ENCODE results near the gene RFX2. TPM values are rescaled to one million over a fixed set of nuclear protein-coding genes. Genes with fewer than 3 reads are reported as not detected.

The RFX2 gene
- total and polyA plus RNA-seq, 7 experiments from 2014 or later, result 3.8 to 18.4 (median 8.2) TPM

DNA sequence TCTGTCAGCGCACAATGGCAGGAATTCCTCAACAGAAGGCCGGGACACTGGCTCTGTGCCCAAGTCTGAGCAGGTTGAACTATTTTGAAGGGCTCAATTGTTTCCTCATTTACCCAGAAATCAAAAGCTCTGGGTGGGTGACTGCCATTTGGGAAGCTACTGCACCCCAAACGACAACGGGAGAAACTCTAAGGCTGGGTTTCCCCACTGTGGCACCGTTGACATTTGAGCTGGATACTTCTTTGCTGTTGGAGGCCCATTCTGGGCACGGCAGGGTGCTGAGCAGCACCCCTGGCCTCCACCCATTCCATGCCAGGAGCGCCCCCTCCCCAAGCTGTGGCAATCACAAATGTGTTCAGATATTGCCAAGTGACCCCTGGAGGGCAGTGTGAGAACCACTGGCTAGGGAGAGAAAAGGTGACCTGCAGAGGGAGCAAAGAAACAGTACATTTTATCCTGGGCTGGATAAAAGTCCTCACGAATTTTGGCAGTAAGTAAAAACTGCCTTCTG lies 62.5 kb downstream of the RFX2 start:
- Mint-ChIP-seq H3K27ac (no peak overlapping the region), H3K27me3 (peaks cover 0 to 4% (median 0%) of the 10 kb centered on the region in 5 donors), H3K4me3 (no peak overlapping the region), H3K4me1 (peaks cover 0 to 5% (median 4%) of the 10 kb centered on the region in 7 donors), H3K36me3 (peaks cover 0 to 8% (median 0%) of the 10 kb centered on the region in 5 donors), H3K9me3 (peaks cover 0 to 3% (median 0%) of the 10 kb centered on the region in 11 donors)
- Histone ChIP-seq H3K36me3 (ENCODE audit: control insufficient read depth in 2 of 3, insufficient read depth in 3 of 3, low read length in 3 of 3) (no peaks in the 10 kb centered on the region), H3K9me3 (ENCODE audit: control insufficient read depth in 2 of 3, low read length in 3 of 3) (no peaks in the 10 kb centered on the region), H3K27ac (ENCODE audit: low read depth, low read length) (no peak overlapping the region), H3K4me1 (ENCODE audit: control insufficient read depth in 2 of 2, insufficient read depth in 2 of 2, low read length in 2 of 2) (no peaks in the 10 kb centered on the region), H3K27me3 (ENCODE audit: control insufficient read depth in 2 of 2, insufficient read depth in 2 of 2, low read length in 2 of 2) (no peaks in the 10 kb centered on the region), H3K4me3 (ENCODE audit: low read length) (no peak overlapping the region)
- CTCF ChIA-PET, result interaction anchor here (0.6 to 5.5 kb wide), 15 partner anchors 11 to 83 kb away, joined by 3 to 83 read pairs (median 4); no protein-coding TSS in a partner anchor
- no peak for DNase-seq
- POLR2A ChIA-PET, result interaction anchor here (1.3 kb wide), 1 partner anchor 51 kb away, joined by 3 read pairs; no protein-coding TSS in a partner anchor
- ATAC-seq, result no peak
- intact Hi-C loops (cut with micrococcal nuclease), result loop anchor here in 1 of 2 donors (2.0 kb wide), 1 partner anchor 815 kb away; no protein-coding TSS in a partner anchor

- DNase-seq (no peak), ATAC-seq (no peak)
- Histone ChIP-seq H3K4me3 (ENCODE audit: low read length) (no peak overlapping the region), H3K27me3 (ENCODE audit: control insufficient read depth in 2 of 2, insufficient read depth in 2 of 2, low read length in 2 of 2) (no peaks in the 10 kb centered on the region), H3K4me1 (ENCODE audit: control insufficient read depth in 2 of 2, insufficient read depth in 2 of 2, low read length in 2 of 2) (no peaks in the 10 kb centered on the region), H3K36me3 (ENCODE audit: control insufficient read depth in 2 of 3, insufficient read depth in 3 of 3, low read length in 3 of 3) (no peaks in the 10 kb centered on the region), H3K9me3 (ENCODE audit: control insufficient read depth in 2 of 3, low read length in 3 of 3) (no peaks in the 10 kb centered on the region), H3K27ac (ENCODE audit: low read depth, low read length) (no peak overlapping the region)
- CTCF ChIA-PET, result interaction anchor here (0.7 to 5.5 kb wide), 5 partner anchors 40 to 84 kb away, joined by 3 to 83 read pairs (median 3); no protein-coding TSS in a partner anchor
- H3K27ac Mint-ChIP-seq, result no peak overlapping the region
- peaks cover 0 to 4% (median 0%) of the 10 kb centered on the region in 5 donors for H3K27me3 Mint-ChIP-seq
- peaks cover 0 to 11% (median 0%) of the 10 kb centered on the region in 5 donors for H3K36me3 Mint-ChIP-seq
- no peak overlapping the region for H3K4me3 Mint-ChIP-seq
- intact Hi-C loops (cut with micrococcal nuclease), result no loop called here
- POLR2A ChIA-PET, result interaction anchor here (1.3 kb wide), 1 partner anchor 52 kb away, joined by 3 read pairs; no protein-coding TSS in a partner anchor
- H3K9me3 Mint-ChIP-seq, result peaks cover 0 to 3% (median 0%) of the 10 kb centered on the region in 11 donors
- peaks cover 0 to 5% (median 4%) of the 10 kb centered on the region in 7 donors for H3K4me1 Mint-ChIP-seq
Observed at GRCh38 chr19:6047256-6047655, 63.0 kb downstream of the RFX2 start.

- no peak overlapping the region for H3K27ac Mint-ChIP-seq
- H3K9me3 Mint-ChIP-seq, result peaks cover 0 to 2% (median 0%) of the 10 kb centered on the region in 11 donors
- peaks cover 0 to 5% (median 4%) of the 10 kb centered on the region in 7 donors for H3K4me1 Mint-ChIP-seq
- no peak overlapping the region for H3K4me3 ChIP-seq (ENCODE audit: low read length)
- peaks cover 0 to 20% (median 0%) of the 10 kb centered on the region in 5 donors for H3K36me3 Mint-ChIP-seq
- H3K4me3 Mint-ChIP-seq, result no peak overlapping the region
- no peaks in the 10 kb centered on the region for H3K27me3 ChIP-seq (ENCODE audit: control insufficient read depth in 2 of 2, insufficient read depth in 2 of 2, low read length in 2 of 2)
- DNase-seq (no peak), ATAC-seq (no peak)
- CTCF ChIA-PET, result interaction anchor here (5.5 kb wide), 1 partner anchor 80 kb away, joined by 83 read pairs; no protein-coding TSS in a partner anchor
- no peak overlapping the region for H3K27ac ChIP-seq (ENCODE audit: low read depth, low read length)
- H3K9me3 ChIP-seq (ENCODE audit: control insufficient read depth in 2 of 3, low read length in 3 of 3), result no peaks in the 10 kb centered on the region
- no peaks in the 10 kb centered on the region for H3K4me1 ChIP-seq (ENCODE audit: control insufficient read depth in 2 of 2, insufficient read depth in 2 of 2, low read length in 2 of 2)
- no peaks in the 10 kb centered on the region for H3K36me3 ChIP-seq (ENCODE audit: control insufficient read depth in 2 of 3, insufficient read depth in 3 of 3, low read length in 3 of 3)
- no peaks in the 10 kb centered on the region for H3K27me3 Mint-ChIP-seq
- POLR2A ChIA-PET, result no interaction called here
- intact Hi-C loops (cut with micrococcal nuclease), result no loop called here
Observed at GRCh38 chr19:6045108-6045507, 65.2 kb downstream of the RFX2 start.

- H3K27me3 ChIP-seq (ENCODE audit: control insufficient read depth in 2 of 2, insufficient read depth in 2 of 2, low read length in 2 of 2), result no peaks in the 10 kb centered on the region
- no peaks in the 10 kb centered on the region for H3K27me3 Mint-ChIP-seq
- H3K4me3 Mint-ChIP-seq, result no peak overlapping the region
- no peaks in the 10 kb centered on the region for H3K9me3 Mint-ChIP-seq
- no peak for DNase-seq
- no peak overlapping the region for H3K27ac ChIP-seq (ENCODE audit: low read depth, low read length)
- peaks cover 0 to 24% (median 2%) of the 10 kb centered on the region in 5 donors for H3K36me3 Mint-ChIP-seq
- ChIA-PET CTCF (interaction anchor here (0.6 to 5.5 kb wide), 2 partner anchors 64 to 81 kb away, joined by 3 to 83 read pairs; no protein-coding TSS in a partner anchor), POLR2A (no interaction called here)
- peaks cover 0 to 8% (median 4%) of the 10 kb centered on the region in 7 donors for H3K4me1 Mint-ChIP-seq
- no peaks in the 10 kb centered on the region for H3K9me3 ChIP-seq (ENCODE audit: control insufficient read depth in 2 of 3, low read length in 3 of 3)
- intact Hi-C loops (cut with micrococcal nuclease), result no loop called here
- H3K36me3 ChIP-seq (ENCODE audit: control insufficient read depth in 2 of 3, insufficient read depth in 3 of 3, low read length in 3 of 3), result peaks cover 0 to 4% (median 0%) of the 10 kb centered on the region in 3 experiments
- no peak overlapping the region for H3K27ac Mint-ChIP-seq
- ATAC-seq, result no peak
- no peak overlapping the region for H3K4me3 ChIP-seq (ENCODE audit: low read length)
- H3K4me1 ChIP-seq (ENCODE audit: control insufficient read depth in 2 of 2, insufficient read depth in 2 of 2, low read length in 2 of 2), result no peaks in the 10 kb centered on the region
Observed at GRCh38 chr19:6044056-6044805, 66.1 kb downstream of the RFX2 start.

- CTCF ChIA-PET, result no interaction called here
- no peaks in the 10 kb centered on the region for H3K27me3 Mint-ChIP-seq
- intact Hi-C loops (cut with micrococcal nuclease), result no loop called here
Observed at GRCh38 chr19:6042776-6043726, 67.2 kb downstream of the RFX2 start.

DNA sequence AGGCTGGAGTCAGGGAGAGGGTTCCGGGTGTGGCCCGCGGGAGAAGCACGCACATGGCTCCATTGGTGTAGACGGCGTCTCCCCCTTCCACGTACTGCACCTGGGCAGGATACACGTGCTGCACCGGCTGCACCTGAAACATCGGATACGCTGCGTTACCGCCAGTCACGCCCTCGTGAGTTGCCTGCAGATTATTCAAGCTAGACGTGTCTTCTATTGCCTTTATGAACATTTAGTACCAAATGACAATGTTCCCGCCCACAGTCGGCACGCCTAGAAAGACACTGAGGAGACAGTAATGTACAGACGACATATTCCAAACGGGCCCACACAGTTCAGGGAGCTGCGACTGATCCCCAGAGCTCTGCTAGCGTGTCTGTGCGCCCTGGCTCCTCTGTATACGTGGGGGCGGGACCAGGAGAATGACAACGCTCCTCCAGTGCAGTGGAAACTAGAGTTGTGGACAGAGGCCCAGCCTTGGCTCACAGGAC lies 68.3 kb downstream of the RFX2 start:
- ChIA-PET CTCF (interaction anchor here (0.9 kb wide), 1 partner anchor 19 kb away, joined by 3 read pairs; no protein-coding TSS in a partner anchor), POLR2A (no interaction called here)
- Histone ChIP-seq H3K27ac (ENCODE audit: low read depth, low read length) (no peak overlapping the region), H3K9me3 (ENCODE audit: control insufficient read depth in 2 of 3, low read length in 3 of 3) (no peaks in the 10 kb centered on the region), H3K27me3 (ENCODE audit: control insufficient read depth in 2 of 2, insufficient read depth in 2 of 2, low read length in 2 of 2) (no peaks in the 10 kb centered on the region), H3K36me3 (ENCODE audit: control insufficient read depth in 2 of 3, insufficient read depth in 3 of 3, low read length in 3 of 3) (peaks cover 0 to 4% (median 0%) of the 10 kb centered on the region in 3 experiments), H3K4me1 (ENCODE audit: control insufficient read depth in 2 of 2, insufficient read depth in 2 of 2, low read length in 2 of 2) (no peaks in the 10 kb centered on the region), H3K4me3 (ENCODE audit: low read length) (no peak overlapping the region)
- peaks cover 0 to 31% (median 9%) of the 10 kb centered on the region in 5 donors for H3K36me3 Mint-ChIP-seq
- peaks cover 0 to 15% (median 0%) of the 10 kb centered on the region in 7 donors for H3K4me1 Mint-ChIP-seq
- intact Hi-C loops (cut with micrococcal nuclease), result no loop called here
- H3K27me3 Mint-ChIP-seq, result no peaks in the 10 kb centered on the region
- no peak for DNase-seq
- H3K4me3 Mint-ChIP-seq, result no peak overlapping the region
- peaks cover 0 to 3% (median 0%) of the 10 kb centered on the region in 11 donors for H3K9me3 Mint-ChIP-seq
- ATAC-seq, result no peak
- H3K27ac Mint-ChIP-seq, result no peak overlapping the region

More at GRCh38 chr19:6042776-6043726, 67.2 kb downstream of the RFX2 start:
- DNase-seq, result no peak
- Histone ChIP-seq H3K4me1 (ENCODE audit: control insufficient read depth in 2 of 2, insufficient read depth in 2 of 2, low read length in 2 of 2) (no peaks in the 10 kb centered on the region), H3K9me3 (ENCODE audit: control insufficient read depth in 2 of 3, low read length in 3 of 3) (no peaks in the 10 kb centered on the region), H3K27me3 (ENCODE audit: control insufficient read depth in 2 of 2, insufficient read depth in 2 of 2, low read length in 2 of 2) (no peaks in the 10 kb centered on the region), H3K4me3 (ENCODE audit: low read length) (no peak overlapping the region), H3K36me3 (ENCODE audit: control insufficient read depth in 2 of 3, insufficient read depth in 3 of 3, low read length in 3 of 3) (peaks cover 0 to 4% (median 0%) of the 10 kb centered on the region in 3 experiments), H3K27ac (ENCODE audit: low read depth, low read length) (no peak overlapping the region)
- no peak overlapping the region for H3K4me3 Mint-ChIP-seq
- POLR2A ChIA-PET, result no interaction called here
- no peak for ATAC-seq
- H3K4me1 Mint-ChIP-seq, result peaks cover 0 to 12% (median 0%) of the 10 kb centered on the region in 7 donors
- H3K36me3 Mint-ChIP-seq, result peaks cover 0 to 31% (median 9%) of the 10 kb centered on the region in 5 donors
- H3K27ac Mint-ChIP-seq, result no peak overlapping the region
- H3K9me3 Mint-ChIP-seq, result peaks cover 0 to 2% (median 0%) of the 10 kb centered on the region in 11 donors

Data from naive thymus-derived CD4-positive, alpha-beta T cell (primary cell).